Neutrophil (primary cell): ENCODE measurements around the gene WDR5.

Source experiments
- H3K27ac ChIP-seq: fragments of 200-600 bp; sonication (generic); 2 replicates; pipeline ENCODE4 v1.5.1; 2016; ENCODE audit warnings: mild to moderate bottlenecking, moderate library complexity
- H3K27me3 ChIP-seq: fragments of 200-600 bp; sonication (generic); 2 replicates; pipeline ENCODE4 v1.6.0; 2016; ENCODE audit warnings: mild to moderate bottlenecking
- H3K36me3 ChIP-seq: fragments of 200-600 bp; sonication (generic); 2 replicates; pipeline ENCODE4 v1.5.1; 2017
- H3K4me1 ChIP-seq, 2 experiments: fragments of 200-600 bp in 1 of 2; sonication (generic) in 1 of 2; 1 replicate in 1 of 2; 2 replicates in 1 of 2; pipeline versions ENCODE4 v1.5.1 to v1.6.1; 2013 to 2016; ENCODE audit warnings: low read depth in 1 of 2, low read length in 1 of 2, mild to moderate bottlenecking in 1 of 2, moderate library complexity in 1 of 2; ENCODE audit not compliant: control insufficient read depth in 1 of 2, insufficient read depth in 1 of 2
- H3K4me3 ChIP-seq, 2 experiments: fragments of 200-600 bp in 1 of 2; sonication (generic) in 1 of 2; 1 replicate in 1 of 2; 2 replicates in 1 of 2; pipeline ENCODE4 v1.5.1; 2013 to 2016; ENCODE audit warnings: low read depth in 1 of 2, low read length in 1 of 2, mild to moderate bottlenecking in 1 of 2, moderate library complexity in 1 of 2
- H3K9me3 ChIP-seq: fragments of 200-600 bp; sonication (generic); 2 replicates; pipeline ENCODE4 v1.5.1; 2016
- CTCF ChIP-seq: fragments of 200-600 bp; sonication (generic); IDR thresholded peaks from 2 replicates; pipeline ENCODE4 v1.5.1; 2016; ENCODE audit warnings: antibody characterized with exemption

WDR5 gene

GRCh38 chr9:134178768-134179551 is 43.1 kb downstream of the WDR5 start:
- Histone ChIP-seq H3K36me3 (no peaks in the 10 kb centered on the region), H3K4me1 (peaks cover 15 to 18% of the 10 kb centered on the region in 2 experiments), H3K4me3 (no peak overlapping the region), H3K27ac (no peak overlapping the region), H3K9me3 (no peaks in the 10 kb centered on the region), H3K27me3 (peaks cover 34% of the 10 kb centered on the region)
- TF ChIP-seq CTCF, result no peak

GRCh38 chr9:134179595-134179917 is 43.7 kb downstream of the WDR5 start:
- Histone ChIP-seq H3K9me3 (no peaks in the 10 kb centered on the region), H3K4me1 (peaks cover 9 to 12% of the 10 kb centered on the region in 2 experiments), H3K4me3 (no peak overlapping the region), H3K27ac (no peak overlapping the region), H3K27me3 (peaks cover 34% of the 10 kb centered on the region), H3K36me3 (no peaks in the 10 kb centered on the region)
- no peak for TF ChIP-seq CTCF

- TF ChIP-seq CTCF, result no peak
- H3K4me3 ChIP-seq, result no peak overlapping the region
- H3K27me3 ChIP-seq, result peaks cover 34% of the 10 kb centered on the region
- no peaks in the 10 kb centered on the region for H3K9me3 ChIP-seq
- H3K27ac ChIP-seq, result no peak overlapping the region
- peaks cover 3 to 6% of the 10 kb centered on the region in 2 experiments for H3K4me1 ChIP-seq
- no peaks in the 10 kb centered on the region for H3K36me3 ChIP-seq
Measured at GRCh38 chr9:134179918-134180785, 44.3 kb downstream of the WDR5 start.

- H3K27ac ChIP-seq, result no peak overlapping the region
- no peaks in the 10 kb centered on the region for H3K9me3 ChIP-seq
- H3K4me3 ChIP-seq, result no peak overlapping the region
- H3K27me3 ChIP-seq, result peaks cover 37% of the 10 kb centered on the region
- TF ChIP-seq CTCF, result no peak
- no peaks in the 10 kb centered on the region for H3K4me1 ChIP-seq
- H3K36me3 ChIP-seq, result no peaks in the 10 kb centered on the region
Measured at GRCh38 chr9:134180786-134181647, 45.1 kb downstream of the WDR5 start.

- Histone ChIP-seq H3K27ac (no peak overlapping the region), H3K27me3 (peaks cover 37% of the 10 kb centered on the region), H3K9me3 (no peaks in the 10 kb centered on the region), H3K36me3 (no peaks in the 10 kb centered on the region), H3K4me3 (no peak overlapping the region), H3K4me1 (no peaks in the 10 kb centered on the region)
- no peak for TF ChIP-seq CTCF
Measured at GRCh38 chr9:134181648-134182034, 45.8 kb downstream of the WDR5 start.
